IPS-18c (cell line): Measurements from ENCODE around the gene SNAPC3.
"Not testable (repeated sequence)": the region's sequence is repeated elsewhere in the genome, so short reads cannot be mapped to it uniquely, and the experiment has no call there.

Experiments used
- H3K4me3 ChIP-seq: 2 replicates; pipeline ENCODE4 v1.7.0; 2013; ENCODE audit warnings: low read depth, mild to moderate bottlenecking, low read length, moderate library complexity; ENCODE audit not compliant: insufficient read depth
- H3K9me3 ChIP-seq: one replicate; pipeline ENCODE4 v1.6.1; 2013; ENCODE audit warnings: mild to moderate bottlenecking, low read length, moderate library complexity; ENCODE audit not compliant: control insufficient read depth, insufficient read depth

SNAPC3 gene

GRCh38 chr9:15417626-15418025 lies 5.0 kb upstream of the SNAPC3 start:
- no peaks in the 10 kb centered on the region for H3K9me3 ChIP-seq
- H3K4me3 ChIP-seq: no peak overlapping the region

GRCh38 chr9:15420796-15421195 lies 1.9 kb upstream of the SNAPC3 start:
- Histone ChIP-seq H3K9me3 (no peaks in the 10 kb centered on the region), H3K4me3 (no peak overlapping the region)

- no peak overlapping the region for H3K4me3 ChIP-seq
- no peaks in the 10 kb centered on the region for H3K9me3 ChIP-seq
Observed at GRCh38 chr9:15421532-15421931, 1.1 kb upstream of the SNAPC3 start.

GRCh38 chr9:15421990-15422371 lies 695 bp upstream of the SNAPC3 start:
- H3K4me3 ChIP-seq: peak overlapping the region; percentile 88; the same call in 1 of the 2 replicates
- no peaks in the 10 kb centered on the region for H3K9me3 ChIP-seq

GRCh38 chr9:15423231-15423985 lies 732 bp downstream of the SNAPC3 start:
- peak overlapping the region; percentile 88 for H3K4me3 ChIP-seq

DNA sequence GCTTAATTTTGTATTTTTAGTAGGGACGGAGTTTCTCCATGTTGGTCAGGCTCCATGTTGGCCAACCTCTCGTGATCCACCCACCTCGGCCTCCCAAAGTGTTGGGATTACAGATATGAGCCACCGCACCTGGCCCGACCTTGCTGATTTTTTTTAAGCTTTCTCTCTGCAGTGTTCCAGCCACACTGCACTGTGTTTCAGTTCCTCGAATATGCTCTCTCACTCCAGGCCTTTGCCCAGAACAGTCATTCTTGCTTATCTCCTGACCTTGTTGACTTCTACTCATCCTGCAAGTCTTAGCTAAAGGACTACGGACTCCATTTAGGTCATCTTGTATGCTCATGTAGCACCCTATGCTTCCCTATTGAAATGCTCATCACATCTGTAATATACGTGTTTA lies 3.3 kb downstream of the SNAPC3 start:
- Histone ChIP-seq H3K9me3 (no peaks in the 10 kb centered on the region), H3K4me3 (no peak overlapping the region)

More at GRCh38 chr9:15423231-15423985, 732 bp downstream of the SNAPC3 start:
- H3K9me3 ChIP-seq: no peaks in the 10 kb centered on the region

GRCh38 chr9:15427702-15428101 lies 5.0 kb downstream of the SNAPC3 start:
- H3K9me3 ChIP-seq, H3K4me3 ChIP-seq: not testable (repeated sequence)

DNA sequence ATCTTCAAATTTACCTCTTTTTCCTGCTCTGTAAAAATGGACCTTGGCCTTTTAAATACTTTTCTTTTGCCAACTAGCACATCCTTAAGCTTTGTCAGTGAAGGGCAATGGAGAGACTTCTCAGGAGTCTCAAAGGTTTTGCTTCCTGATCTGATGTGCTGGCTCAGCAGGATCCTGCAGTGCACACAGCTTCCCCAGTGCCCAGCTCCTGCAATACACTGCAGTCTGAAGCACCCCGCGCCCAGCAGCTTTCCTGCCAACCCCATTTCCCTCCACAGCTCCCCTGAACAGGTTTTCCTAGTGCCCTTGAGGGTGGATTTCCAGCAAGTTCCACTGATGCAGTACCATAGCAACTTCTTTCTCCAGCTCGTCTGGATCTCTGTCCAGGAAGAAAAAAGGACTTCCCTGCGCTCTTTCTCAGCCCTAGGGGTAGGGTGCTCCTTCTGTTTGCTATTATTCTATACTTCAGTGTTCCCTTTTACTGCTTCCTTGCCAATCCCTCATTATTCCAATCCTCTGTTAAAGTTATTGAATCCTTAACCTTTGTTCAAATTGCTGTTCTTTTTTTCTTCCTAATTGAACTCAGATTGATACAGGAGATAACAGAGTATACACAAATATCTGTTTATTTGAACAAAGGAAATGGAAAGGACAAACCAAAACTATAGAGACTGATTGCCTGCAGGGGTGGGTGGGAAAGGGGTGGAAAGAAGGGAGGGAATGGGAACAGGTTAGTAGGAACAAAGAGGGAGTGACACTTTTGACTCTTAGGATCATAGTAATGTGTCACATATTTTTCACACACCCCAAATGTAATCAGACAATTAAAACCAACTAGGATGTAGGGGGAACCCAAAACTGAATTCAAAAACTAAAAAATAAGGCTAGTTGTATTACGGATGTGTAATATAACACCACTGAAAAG lies 8.5 kb downstream of the SNAPC3 start:
- Histone ChIP-seq H3K4me3 (no peak overlapping the region), H3K9me3 (no peaks in the 10 kb centered on the region)

- no peaks in the 10 kb centered on the region for H3K9me3 ChIP-seq
- H3K4me3 ChIP-seq: no peak overlapping the region
Observed at GRCh38 chr9:15433191-15433590, 10.5 kb downstream of the SNAPC3 start.

DNA sequence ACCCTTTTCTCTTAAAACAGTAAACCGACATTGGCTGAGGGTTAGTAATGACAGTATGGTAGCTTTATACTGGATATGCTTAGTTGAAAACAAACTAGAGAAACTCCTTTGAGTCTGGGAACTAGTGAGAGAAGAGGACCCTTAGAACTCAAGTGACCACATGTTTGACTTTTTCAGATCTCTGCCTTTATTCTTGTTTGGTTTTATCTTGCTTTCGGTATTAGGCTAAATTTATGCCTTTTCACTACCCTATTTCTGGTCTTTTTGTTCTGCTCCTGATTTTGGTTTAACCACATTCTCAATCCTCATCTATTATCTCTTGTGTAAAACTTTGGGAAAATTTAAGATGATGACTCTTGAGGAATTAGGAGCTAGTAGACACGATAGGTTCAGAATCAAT lies 11.0 kb downstream of the SNAPC3 start:
- H3K9me3 ChIP-seq: no peaks in the 10 kb centered on the region
- no peak overlapping the region for H3K4me3 ChIP-seq

GRCh38 chr9:15438891-15439290 lies 16.2 kb downstream of the SNAPC3 start:
- peaks cover 9% of the 10 kb centered on the region for H3K9me3 ChIP-seq
- no peak overlapping the region for H3K4me3 ChIP-seq

DNA sequence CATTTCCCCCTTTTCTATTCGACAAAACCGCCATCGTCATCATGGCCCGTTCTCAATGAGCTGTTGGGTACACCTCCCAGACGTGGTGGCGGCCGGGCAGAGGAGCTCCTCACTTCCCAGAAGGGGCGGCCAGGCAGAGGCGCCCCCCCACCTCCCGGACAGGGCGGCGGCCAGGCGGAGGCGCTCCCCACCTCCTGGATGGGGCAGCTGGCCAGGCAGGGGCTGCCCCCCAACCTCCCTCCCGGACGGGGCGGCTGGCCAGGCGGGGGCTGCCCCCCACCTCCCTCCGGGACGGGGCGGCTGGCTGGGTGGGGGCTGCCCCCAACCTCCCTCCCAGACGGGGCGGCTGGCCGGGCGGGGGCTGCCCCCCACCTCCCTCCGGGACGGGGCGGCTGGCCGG lies 19.2 kb downstream of the SNAPC3 start:
- not testable (repeated sequence) for H3K4me3 ChIP-seq, H3K9me3 ChIP-seq

GRCh38 chr9:15442264-15442663 lies 19.6 kb downstream of the SNAPC3 start:
- not testable (repeated sequence) for H3K9me3 ChIP-seq, H3K4me3 ChIP-seq

GRCh38 chr9:15444141-15444540 lies 21.5 kb downstream of the SNAPC3 start:
- H3K9me3 ChIP-seq: peaks cover 6% of the 10 kb centered on the region

DNA sequence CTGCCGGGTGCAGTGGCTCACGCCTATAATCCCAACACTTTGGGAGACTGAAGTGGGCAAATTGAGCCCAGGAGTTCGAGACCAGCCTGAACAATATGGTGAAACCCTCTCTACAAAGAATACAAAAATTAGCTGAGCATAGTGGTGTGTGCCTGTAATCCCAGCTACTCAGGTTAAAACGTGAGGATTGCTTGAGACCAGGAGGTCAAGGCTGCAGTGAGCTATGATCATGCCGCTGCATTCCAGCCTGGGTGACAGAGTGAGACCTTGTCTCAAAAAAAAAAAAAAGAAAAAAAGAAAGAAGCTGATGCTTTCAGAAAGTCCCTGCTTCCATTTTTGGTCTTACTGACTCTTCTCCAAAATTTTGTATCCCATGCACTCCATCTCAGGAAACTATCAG lies 31.3 kb downstream of the SNAPC3 start:
- Histone ChIP-seq H3K4me3 (no peak overlapping the region), H3K9me3 (no peaks in the 10 kb centered on the region)

More at GRCh38 chr9:15444141-15444540, 21.5 kb downstream of the SNAPC3 start:
- no peak overlapping the region for H3K4me3 ChIP-seq

GRCh38 chr9:15461056-15461455 lies 38.4 kb downstream of the SNAPC3 start:
- Histone ChIP-seq H3K9me3 (no peaks in the 10 kb centered on the region), H3K4me3 (no peak overlapping the region)

GRCh38 chr9:15461601-15462000 lies 38.9 kb downstream of the SNAPC3 start:
- Histone ChIP-seq H3K4me3 (no peak overlapping the region), H3K9me3 (no peaks in the 10 kb centered on the region)

- H3K4me3 ChIP-seq: no peak overlapping the region
- no peaks in the 10 kb centered on the region for H3K9me3 ChIP-seq
Observed at GRCh38 chr9:15468145-15468544, 45.5 kb downstream of the SNAPC3 start.
